ENCODE measurements around the gene ST8SIA2.

The ST8SIA2 gene

GRCh38 chr15:92376109-92376508 lies 17.6 kb upstream of the ST8SIA2 start:
- Histone ChIP-seq H3K4me1 (ENCODE audit: control insufficient read depth, insufficient read depth, low read length, unreplicated experiment) (no peaks in the 10 kb centered on the region), H3K27ac (ENCODE audit: low read depth, low read length) (no peak overlapping the region), H3K36me3 (ENCODE audit: insufficient read depth, low read length) (no peaks in the 10 kb centered on the region), H2AFZ (ENCODE audit: low read length, unreplicated experiment) (no peak overlapping the region), H3K79me2 (ENCODE audit: control insufficient read depth, insufficient read depth, low read length, unreplicated experiment) (no peaks in the 10 kb centered on the region), H3K27me3 (ENCODE audit: insufficient read depth, low read length) (no peaks in the 10 kb centered on the region), H3K4me3 (ENCODE audit: low read depth, low read length) (no peak overlapping the region)

DNA sequence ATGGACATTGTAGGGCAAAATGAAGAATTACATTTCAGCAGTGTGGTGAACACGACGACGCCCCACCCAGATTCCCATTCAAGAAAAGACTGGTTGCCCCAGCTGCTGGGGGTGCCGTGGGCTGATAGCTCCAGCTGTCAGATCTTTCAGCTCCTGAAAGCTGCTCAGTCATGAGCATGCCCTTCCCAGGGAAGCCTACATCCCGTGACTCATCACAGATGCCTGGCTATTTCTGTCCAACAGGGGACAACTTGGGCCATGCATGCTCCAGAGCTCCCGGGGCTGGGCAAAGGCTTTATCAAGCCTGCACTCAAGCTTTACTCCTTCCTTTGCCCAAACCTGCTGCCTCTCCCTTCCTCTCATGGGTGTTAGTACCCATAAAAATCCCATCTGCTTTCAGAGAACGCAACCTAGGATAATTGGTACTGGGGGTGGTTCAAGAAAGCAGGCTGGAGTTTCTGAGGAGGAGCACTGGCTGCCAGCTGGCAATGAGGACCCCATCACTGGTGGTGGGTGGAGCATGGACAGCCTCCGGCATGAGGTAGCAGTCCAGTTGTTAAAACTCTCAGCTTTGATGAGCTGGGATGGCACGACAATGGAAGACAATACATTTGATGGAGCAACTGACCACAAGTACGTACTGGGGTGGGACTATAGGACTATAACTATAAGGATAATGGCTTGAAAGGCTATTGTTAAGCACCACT lies 16.4 kb upstream of the ST8SIA2 start:
- Histone ChIP-seq H3K4me3 (ENCODE audit: low read depth, low read length) (no peak overlapping the region), H3K27ac (ENCODE audit: low read depth, low read length) (no peak overlapping the region), H3K36me3 (ENCODE audit: insufficient read depth, low read length) (no peaks in the 10 kb centered on the region)

DNA sequence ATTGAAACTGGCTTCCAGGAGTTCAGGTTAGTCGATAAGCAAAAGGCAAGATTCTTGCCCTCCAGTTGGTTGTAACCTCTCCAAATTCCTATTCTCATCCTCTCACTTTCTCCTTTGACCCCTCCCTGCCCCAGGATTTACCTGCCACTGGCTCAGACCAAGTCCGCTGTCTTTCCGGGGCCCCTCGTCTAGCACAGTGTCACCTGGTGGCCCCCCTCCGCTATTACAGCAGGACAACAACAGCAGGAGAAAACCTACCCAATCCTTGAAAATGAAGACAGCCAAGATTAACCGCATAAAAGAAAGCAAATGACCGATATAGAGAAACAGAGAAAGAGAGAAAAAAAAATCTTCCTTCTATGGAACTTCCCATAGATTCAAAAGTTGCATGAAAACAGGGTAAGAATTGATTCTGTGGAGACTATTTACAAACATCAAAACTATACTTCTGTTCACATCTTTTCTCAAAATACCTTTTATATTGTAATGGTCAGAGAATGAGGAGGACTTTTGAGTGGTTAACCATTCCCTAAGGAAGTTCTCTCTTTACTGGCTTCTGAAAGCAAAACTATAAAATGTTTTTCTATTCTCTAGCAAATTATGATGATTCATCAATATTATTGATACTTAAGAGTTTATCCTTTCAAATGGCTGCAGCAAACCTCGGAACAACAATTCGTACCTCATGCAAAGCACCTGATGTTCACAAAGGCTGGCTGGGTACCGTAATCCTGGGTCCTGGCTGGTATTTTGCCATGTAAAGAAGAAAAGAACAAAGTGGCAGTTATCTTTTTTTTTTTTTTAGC lies 10.0 kb upstream of the ST8SIA2 start:
- H3K27me3 ChIP-seq (ENCODE audit: insufficient read depth, low read length): no peaks in the 10 kb centered on the region
- no peaks in the 10 kb centered on the region for H3K4me1 ChIP-seq (ENCODE audit: control insufficient read depth, insufficient read depth, low read length, unreplicated experiment)
- no peak overlapping the region for H2AFZ ChIP-seq (ENCODE audit: low read length, unreplicated experiment)
- no peaks in the 10 kb centered on the region for H3K79me2 ChIP-seq (ENCODE audit: control insufficient read depth, insufficient read depth, low read length, unreplicated experiment)
- no peaks in the 10 kb centered on the region for H3K36me3 ChIP-seq (ENCODE audit: insufficient read depth, low read length)
- no peak overlapping the region for H3K4me3 ChIP-seq (ENCODE audit: low read depth, low read length)
- no peak overlapping the region for H3K27ac ChIP-seq (ENCODE audit: low read depth, low read length)

More for the DNA sequence above, 16.4 kb upstream of the ST8SIA2 start:
- H3K79me2 ChIP-seq (ENCODE audit: control insufficient read depth, insufficient read depth, low read length, unreplicated experiment): no peaks in the 10 kb centered on the region
- no peaks in the 10 kb centered on the region for H3K27me3 ChIP-seq (ENCODE audit: insufficient read depth, low read length)
- no peaks in the 10 kb centered on the region for H3K4me1 ChIP-seq (ENCODE audit: control insufficient read depth, insufficient read depth, low read length, unreplicated experiment)
- no peak overlapping the region for H2AFZ ChIP-seq (ENCODE audit: low read length, unreplicated experiment)

- Histone ChIP-seq H3K27ac (ENCODE audit: low read depth, low read length) (no peak overlapping the region), H3K4me3 (ENCODE audit: low read depth, low read length) (no peak overlapping the region), H3K79me2 (ENCODE audit: control insufficient read depth, insufficient read depth, low read length, unreplicated experiment) (no peaks in the 10 kb centered on the region), H2AFZ (ENCODE audit: low read length, unreplicated experiment) (no peak overlapping the region), H3K36me3 (ENCODE audit: insufficient read depth, low read length) (no peaks in the 10 kb centered on the region), H3K27me3 (ENCODE audit: insufficient read depth, low read length) (no peaks in the 10 kb centered on the region), H3K4me1 (ENCODE audit: control insufficient read depth, insufficient read depth, low read length, unreplicated experiment) (no peaks in the 10 kb centered on the region)
Observed at GRCh38 chr15:92384381-92384780, 9.3 kb upstream of the ST8SIA2 start.

DNA sequence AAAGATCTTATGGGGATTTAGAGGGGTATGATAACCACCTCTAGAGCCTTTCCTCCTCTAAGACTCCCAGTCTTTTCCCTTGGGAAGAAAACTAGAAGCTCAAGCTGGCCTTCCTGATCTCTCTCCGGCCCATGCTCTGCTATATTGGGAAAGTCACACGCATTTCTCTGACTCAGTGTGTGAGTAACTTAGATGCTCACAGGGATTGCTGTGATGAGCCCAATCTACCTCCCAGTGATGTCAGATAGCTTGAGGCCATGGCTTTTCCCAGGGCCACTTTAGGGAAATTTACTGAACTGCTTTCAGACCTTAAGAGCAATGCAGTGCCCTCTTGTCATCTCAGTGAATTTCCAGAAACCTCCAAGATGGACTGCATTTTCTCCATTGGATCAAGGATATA lies 8.6 kb upstream of the ST8SIA2 start:
- Histone ChIP-seq H3K4me1 (ENCODE audit: control insufficient read depth, insufficient read depth, low read length, unreplicated experiment) (no peaks in the 10 kb centered on the region), H3K27ac (ENCODE audit: low read depth, low read length) (no peak overlapping the region), H2AFZ (ENCODE audit: low read length, unreplicated experiment) (no peak overlapping the region), H3K27me3 (ENCODE audit: insufficient read depth, low read length) (no peaks in the 10 kb centered on the region), H3K79me2 (ENCODE audit: control insufficient read depth, insufficient read depth, low read length, unreplicated experiment) (no peaks in the 10 kb centered on the region), H3K36me3 (ENCODE audit: insufficient read depth, low read length) (no peaks in the 10 kb centered on the region), H3K4me3 (ENCODE audit: low read depth, low read length) (no peak overlapping the region)

- Histone ChIP-seq H2AFZ (ENCODE audit: low read length, unreplicated experiment) (no peak overlapping the region), H3K27me3 (ENCODE audit: insufficient read depth, low read length) (peaks cover 50% of the 10 kb centered on the region), H3K27ac (ENCODE audit: low read depth, low read length) (no peak overlapping the region), H3K36me3 (ENCODE audit: insufficient read depth, low read length) (no peaks in the 10 kb centered on the region), H3K4me3 (ENCODE audit: low read depth, low read length) (no peak overlapping the region), H3K79me2 (ENCODE audit: control insufficient read depth, insufficient read depth, low read length, unreplicated experiment) (no peaks in the 10 kb centered on the region), H3K4me1 (ENCODE audit: control insufficient read depth, insufficient read depth, low read length, unreplicated experiment) (no peaks in the 10 kb centered on the region)
Observed at GRCh38 chr15:92391640-92392039, 2.0 kb upstream of the ST8SIA2 start.

- no peaks in the 10 kb centered on the region for H3K79me2 ChIP-seq (ENCODE audit: control insufficient read depth, insufficient read depth, low read length, unreplicated experiment)
- no peak overlapping the region for H3K4me3 ChIP-seq (ENCODE audit: low read depth, low read length)
- no peak overlapping the region for H2AFZ ChIP-seq (ENCODE audit: low read length, unreplicated experiment)
- no peaks in the 10 kb centered on the region for H3K4me1 ChIP-seq (ENCODE audit: control insufficient read depth, insufficient read depth, low read length, unreplicated experiment)
- peaks cover 50% of the 10 kb centered on the region for H3K27me3 ChIP-seq (ENCODE audit: insufficient read depth, low read length)
- no peaks in the 10 kb centered on the region for H3K36me3 ChIP-seq (ENCODE audit: insufficient read depth, low read length)
- no peak overlapping the region for H3K27ac ChIP-seq (ENCODE audit: low read depth, low read length)
Observed at GRCh38 chr15:92392462-92392861, 1.2 kb upstream of the ST8SIA2 start.

- H2AFZ ChIP-seq (ENCODE audit: low read length, unreplicated experiment): no peak overlapping the region
- no peak overlapping the region for H3K4me3 ChIP-seq (ENCODE audit: low read depth, low read length)
Observed at GRCh38 chr15:92393980-92394308, 263 bp downstream of the ST8SIA2 start.

DNA sequence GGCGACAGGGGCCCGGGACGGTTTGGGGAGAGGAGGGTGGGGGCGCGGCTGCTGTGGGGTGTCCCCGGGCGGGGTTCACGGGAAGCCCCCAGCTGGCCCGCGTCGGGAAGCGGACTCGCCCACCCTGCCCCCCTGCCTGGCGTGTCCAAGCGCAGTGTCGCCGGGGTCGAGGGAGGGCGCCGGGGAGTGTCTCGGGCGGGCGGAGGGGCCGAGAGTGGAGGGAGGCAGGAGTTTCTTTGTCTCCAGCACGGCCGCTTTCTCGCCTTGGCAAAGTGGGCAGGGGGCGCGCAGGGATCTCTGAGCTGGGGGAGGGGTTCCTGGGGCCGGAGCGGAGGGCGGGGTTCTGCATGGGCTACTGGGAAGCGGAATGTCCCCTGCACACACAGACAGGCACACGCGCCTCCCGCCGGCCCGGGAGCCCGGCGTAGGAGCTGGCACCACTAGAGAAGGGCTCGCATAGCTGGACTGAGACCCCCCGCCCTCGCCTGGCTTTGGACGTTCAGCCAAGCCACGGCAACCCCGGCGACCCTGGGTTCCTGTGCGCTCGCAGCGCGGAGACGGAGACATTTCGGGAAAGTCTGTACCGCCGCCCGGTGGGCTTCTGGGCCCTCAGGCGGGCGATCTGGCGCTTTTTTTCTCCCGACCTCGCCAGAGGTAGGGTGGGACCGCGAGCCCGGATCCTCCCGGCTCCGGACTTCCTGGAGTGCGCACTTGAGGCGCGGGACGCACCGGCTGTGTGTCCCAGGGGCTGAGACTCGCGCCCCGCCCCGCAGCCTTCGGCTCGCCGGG lies 822 bp downstream of the ST8SIA2 start:
- no peaks in the 10 kb centered on the region for H3K4me1 ChIP-seq (ENCODE audit: control insufficient read depth, insufficient read depth, low read length, unreplicated experiment)
- H3K36me3 ChIP-seq (ENCODE audit: insufficient read depth, low read length): no peaks in the 10 kb centered on the region
- H2AFZ ChIP-seq (ENCODE audit: low read length, unreplicated experiment): no peak overlapping the region
- no peak overlapping the region for H3K4me3 ChIP-seq (ENCODE audit: low read depth, low read length)
- no peak overlapping the region for H3K27ac ChIP-seq (ENCODE audit: low read depth, low read length)
- no peaks in the 10 kb centered on the region for H3K79me2 ChIP-seq (ENCODE audit: control insufficient read depth, insufficient read depth, low read length, unreplicated experiment)
- peaks cover 50% of the 10 kb centered on the region for H3K27me3 ChIP-seq (ENCODE audit: insufficient read depth, low read length)

More at GRCh38 chr15:92393980-92394308, 263 bp downstream of the ST8SIA2 start:
- Histone ChIP-seq H3K4me1 (ENCODE audit: control insufficient read depth, insufficient read depth, low read length, unreplicated experiment) (no peaks in the 10 kb centered on the region), H3K27me3 (ENCODE audit: insufficient read depth, low read length) (peaks cover 50% of the 10 kb centered on the region), H3K79me2 (ENCODE audit: control insufficient read depth, insufficient read depth, low read length, unreplicated experiment) (no peaks in the 10 kb centered on the region), H3K36me3 (ENCODE audit: insufficient read depth, low read length) (no peaks in the 10 kb centered on the region), H3K27ac (ENCODE audit: low read depth, low read length) (no peak overlapping the region)

DNA sequence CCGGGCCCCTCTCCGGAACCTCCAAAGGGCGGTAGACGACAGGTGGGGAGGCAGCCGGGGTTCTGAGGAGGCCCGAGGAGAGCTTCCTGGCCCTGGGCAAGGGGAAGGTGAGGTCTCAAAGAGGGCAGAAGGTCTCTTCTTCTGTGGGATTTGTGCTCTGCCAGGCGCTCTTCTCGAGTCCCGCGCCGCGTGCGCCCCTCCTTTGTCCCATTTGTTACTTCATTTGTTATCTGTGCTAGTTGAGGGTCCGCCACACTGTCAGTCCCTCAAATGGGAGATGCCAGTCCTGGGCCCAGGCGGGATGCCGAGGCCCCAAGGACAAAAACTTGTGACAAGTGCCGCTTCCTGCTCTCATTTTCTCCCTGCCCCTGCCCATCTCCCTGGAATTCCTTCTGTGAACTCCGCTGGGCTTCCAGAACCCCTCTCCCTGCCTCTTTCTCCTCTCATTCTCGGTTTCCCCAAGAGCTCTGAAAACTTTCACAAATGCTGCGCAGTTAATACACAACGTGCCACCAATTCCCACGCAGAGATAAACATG lies 1.5 kb downstream of the ST8SIA2 start:
- H2AFZ ChIP-seq (ENCODE audit: low read length, unreplicated experiment): no peak overlapping the region
- H3K4me1 ChIP-seq (ENCODE audit: control insufficient read depth, insufficient read depth, low read length, unreplicated experiment): no peaks in the 10 kb centered on the region
- no peaks in the 10 kb centered on the region for H3K79me2 ChIP-seq (ENCODE audit: control insufficient read depth, insufficient read depth, low read length, unreplicated experiment)
- H3K36me3 ChIP-seq (ENCODE audit: insufficient read depth, low read length): no peaks in the 10 kb centered on the region
- H3K27me3 ChIP-seq (ENCODE audit: insufficient read depth, low read length): peaks cover 50% of the 10 kb centered on the region
- no peak overlapping the region for H3K27ac ChIP-seq (ENCODE audit: low read depth, low read length)
- no peak overlapping the region for H3K4me3 ChIP-seq (ENCODE audit: low read depth, low read length)
